DND-41 (cell line): ENCODE results near the gene UFD1.

ENCODE experiments used
- ATAC-seq: fragments of 200-7000 bp; cut with Tn5 transposase; 3 replicates; pipeline ENCODE4 v1.9.1; 2021; ENCODE audit warnings: low read depth; ENCODE audit not compliant: insufficient read depth
- DNase-seq: peaks from one replicate; pipeline ENCODE4 v3.0.0-alpha.2; 2020
- H2AFZ ChIP-seq: 2 replicates; pipeline ENCODE4 v1.6.0; 2012; ENCODE audit warnings: low read depth, low read length
- H3K27ac ChIP-seq: 2 replicates; pipeline ENCODE4 v1.5.1; 2012; ENCODE audit warnings: low read length, inconsistent platforms
- H3K27me3 ChIP-seq: fragments of 200-600 bp; sonication (generic); 2 replicates; pipeline ENCODE4 v1.6.0; 2012; ENCODE audit warnings: low read length, mild to moderate bottlenecking, inconsistent platforms; ENCODE audit not compliant: insufficient read depth, poor library complexity
- H3K36me3 ChIP-seq: 2 replicates; pipeline ENCODE4 v1.5.1; 2012; ENCODE audit warnings: low read length, inconsistent platforms; ENCODE audit not compliant: insufficient read depth
- H3K4me1 ChIP-seq: 2 replicates; pipeline ENCODE4 v1.5.1; 2012; ENCODE audit warnings: mild to moderate bottlenecking, low read length; ENCODE audit not compliant: insufficient read depth
- H3K4me2 ChIP-seq: 2 replicates; pipeline ENCODE4 v1.6.0; 2012; ENCODE audit warnings: mild to moderate bottlenecking, moderate library complexity, low read length, inconsistent platforms; ENCODE audit not compliant: insufficient read depth
- H3K4me3 ChIP-seq, 2 experiments: fragments of 200-600 bp in 1 of 2; shearing (Covaris generic) in 1 of 2; 2 replicates each; pipeline ENCODE4 v1.5.1; 2012 to 2016; ENCODE audit warnings: inconsistent platforms in 2 of 2, low read length in 2 of 2, mild to moderate bottlenecking in 2 of 2, low read depth in 1 of 2, moderate library complexity in 1 of 2
- H3K79me2 ChIP-seq: 2 replicates; pipeline ENCODE4 v1.6.0; 2012; ENCODE audit warnings: low read length, inconsistent platforms; ENCODE audit not compliant: insufficient read depth
- H3K9ac ChIP-seq: 2 replicates; pipeline ENCODE4 v1.6.0; 2012; ENCODE audit warnings: low read depth, mild to moderate bottlenecking, inconsistent platforms, low read length, moderate library complexity
- H3K9me3 ChIP-seq: 2 replicates; pipeline ENCODE4 v1.5.1; 2012; ENCODE audit warnings: low read length, moderate library complexity, mild to moderate bottlenecking, inconsistent platforms; ENCODE audit not compliant: insufficient read depth, severe bottlenecking
- H4K20me1 ChIP-seq: 2 replicates; pipeline ENCODE4 v1.6.0; 2012; ENCODE audit warnings: low read length; ENCODE audit not compliant: insufficient read depth
- CTCF ChIP-seq: IDR thresholded peaks from 2 replicates; pipeline ENCODE4 v1.5.1; 2012; ENCODE audit warnings: borderline replicate concordance, low read length, moderate library complexity, mild to moderate bottlenecking; ENCODE audit not compliant: poor library complexity, severe bottlenecking; ENCODE audit errors: extremely low read depth
- EZH2 ChIP-seq: IDR thresholded peaks from 3 replicates; pipeline ENCODE4 v1.6.1; 2012; ENCODE audit warnings: borderline replicate concordance, low read depth, mild to moderate bottlenecking, moderate library complexity, low read length, inconsistent platforms; ENCODE audit not compliant: severe bottlenecking

Gene UFD1

GRCh38 chr22:19492504-19493174 is 13.6 kb upstream of the UFD1 start:
- Histone ChIP-seq H2AFZ (no peak overlapping the region), H3K79me2 (peaks cover 43% of the 10 kb centered on the region), H3K27ac (no peak overlapping the region), H3K9ac (no peak overlapping the region), H3K36me3 (peaks cover 94% of the 10 kb centered on the region), H3K4me2 (no peak overlapping the region), H3K4me1 (no peaks in the 10 kb centered on the region), H3K27me3 (no peaks in the 10 kb centered on the region), H4K20me1 (peaks cover 28% of the 10 kb centered on the region), H3K9me3 (no peaks in the 10 kb centered on the region), H3K4me3 (no peak overlapping the region)
- no peak for TF ChIP-seq EZH2
- TF ChIP-seq CTCF = no peak
- no peak for DNase-seq
- no peak for ATAC-seq

- H3K4me2 ChIP-seq = no peak overlapping the region
- no peak for DNase-seq
- H3K4me1 ChIP-seq = no peaks in the 10 kb centered on the region
- H3K79me2 ChIP-seq = peaks cover 46% of the 10 kb centered on the region
- no peaks in the 10 kb centered on the region for H3K9me3 ChIP-seq
- no peak overlapping the region for H3K9ac ChIP-seq
- H3K27me3 ChIP-seq = no peaks in the 10 kb centered on the region
- H3K36me3 ChIP-seq = peaks cover 92% of the 10 kb centered on the region
- ATAC-seq = no peak
- no peak for TF ChIP-seq CTCF
- TF ChIP-seq EZH2 = no peak
- peaks cover 28% of the 10 kb centered on the region for H4K20me1 ChIP-seq
- no peak overlapping the region for H2AFZ ChIP-seq
- H3K27ac ChIP-seq = no peak overlapping the region
- H3K4me3 ChIP-seq = no peak overlapping the region
These were observed 11.7 kb upstream of the UFD1 start for GRCh38 chr22:19490628-19491230.

- Histone ChIP-seq H3K27me3 (no peaks in the 10 kb centered on the region), H4K20me1 (peaks cover 30% of the 10 kb centered on the region), H2AFZ (no peak overlapping the region), H3K36me3 (peaks cover 92% of the 10 kb centered on the region), H3K79me2 (peaks cover 58% of the 10 kb centered on the region), H3K27ac (no peak overlapping the region), H3K9ac (no peak overlapping the region), H3K4me2 (no peak overlapping the region), H3K4me1 (peaks cover 4% of the 10 kb centered on the region; the same call in 1 of the 2 replicates), H3K4me3 (no peak overlapping the region), H3K9me3 (no peaks in the 10 kb centered on the region)
- DNase-seq = no peak
- ATAC-seq = no peak; the same call in 2 of the 3 replicates
- peak; percentile 21 for TF ChIP-seq CTCF
- TF ChIP-seq EZH2 = no peak
These were observed 10.2 kb upstream of the UFD1 start for GRCh38 chr22:19488884-19489843.
